GM12878 (cell line): Measurements from ENCODE around the gene AP2A2. TPM values are rescaled to one million over a fixed set of nuclear protein-coding genes. Genes with fewer than 3 reads are reported as not detected.

Source experiments
- ATAC-seq: fragments of 200-7000 bp; cut with Tn5 transposase; 3 replicates; pipeline ENCODE4 v1.9.1; 2020; ENCODE audit warnings: mild to moderate bottlenecking, moderate library complexity
- BruUV-seq: library from RNA; stranded (reverse); fragments of 400-500 nt; replicated peaks from 2 replicates; lab custom pipeline; 2021; lab: Mats Ljungman, UMichigan
- CTCF ChIA-PET: fragments of 300-600 bp; sonication (Branson Sonifier 250); formaldehyde crosslinking; extraction: SDS; loops from one replicate; lab custom pipeline; 2021; ENCODE audit warnings: inconsistent platforms; lab: Yijun Ruan, JAX
- POLR2A ChIA-PET: fragments of 350-600 bp; formaldehyde crosslinking; extraction: SDS; loops from one replicate; lab custom pipeline; 2021; ENCODE audit warnings: inconsistent platforms; lab: Charles Lee
- RAD21 ChIA-PET: fragments of 300-600 bp; sonication (Branson Sonifier 250); formaldehyde crosslinking; loops from one replicate; lab custom pipeline; 2023; ENCODE audit warnings: antibody characterized with exemption; ENCODE audit not compliant: unreplicated experiment; lab: Charles Lee
- SMC1A ChIA-PET: fragments of 300-600 bp; sonication (Branson Sonifier 250); formaldehyde crosslinking; loops from one replicate; lab custom pipeline; 2023; ENCODE audit not compliant: unreplicated experiment, uncharacterized antibody; lab: Charles Lee
- DNase-seq: peaks from one replicate; pipeline ENCODE4 v3.0.0-alpha.2; 2011; ENCODE audit warnings: low read depth, low spot score
- FAIRE-seq: peaks from 3 replicates; lab custom pipeline; 2011; peaks lifted over from hg19 to GRCh38; lab: Jason Lieb, UNC
- H2AFZ ChIP-seq: 2 replicates; pipeline ENCODE4 v1.6.0; 2011; ENCODE audit warnings: low read depth, low read length, control low read depth; ENCODE audit not compliant: control insufficient read depth
- H3K27ac ChIP-seq: 2 replicates; pipeline ENCODE4 v1.5.1; 2011; ENCODE audit warnings: control low read depth; ENCODE audit not compliant: control insufficient read depth, insufficient read depth
- H3K27me3 ChIP-seq, 2 experiments: replicated peaks in 1 of 2; 2 replicates each; pipeline versions ENCODE4 v1.6.0 to v1.6.1; 2011; ENCODE audit warnings: low read length in 1 of 2; ENCODE audit not compliant: control insufficient read depth in 2 of 2, insufficient read depth in 2 of 2
- H3K36me3 ChIP-seq, 2 experiments: 2 replicates each; pipeline ENCODE4 v1.5.1; 2011; ENCODE audit warnings: low read length in 1 of 2; ENCODE audit not compliant: control insufficient read depth in 2 of 2, insufficient read depth in 2 of 2
- H3K4me1 ChIP-seq: 2 replicates; pipeline ENCODE4 v1.6.1; 2011; ENCODE audit warnings: mild to moderate bottlenecking, low read length, moderate library complexity, mixed read lengths; ENCODE audit not compliant: control insufficient read depth, insufficient read depth
- H3K4me2 ChIP-seq: 2 replicates; pipeline ENCODE4 v1.6.0; 2011; ENCODE audit warnings: control low read depth; ENCODE audit not compliant: control insufficient read depth, insufficient read depth
- H3K4me3 ChIP-seq: fragments of 200-600 bp; sonication (generic); 2 replicates; pipeline ENCODE4 v1.5.1; 2016
- H3K79me2 ChIP-seq: 2 replicates; pipeline ENCODE4 v1.6.0; 2011; ENCODE audit warnings: low read length; ENCODE audit not compliant: control insufficient read depth, insufficient read depth
- H3K9ac ChIP-seq: 2 replicates; pipeline ENCODE4 v1.8.0; 2011; ENCODE audit warnings: low read length, control low read depth, mixed read lengths; ENCODE audit not compliant: control insufficient read depth, insufficient read depth
- H3K9me3 ChIP-seq: replicated peaks from 3 replicates; pipeline ENCODE4 v1.5.1; 2011; ENCODE audit warnings: mild to moderate bottlenecking, low read length; ENCODE audit not compliant: control insufficient read depth, insufficient read depth
- H4K20me1 ChIP-seq: 2 replicates; pipeline ENCODE4 v1.6.0; 2011; ENCODE audit not compliant: control insufficient read depth, insufficient read depth
- CTCF ChIP-seq, 3 experiments: IDR thresholded peaks in 2 of 3; conservative IDR thresholded peaks in 1 of 3; 2 replicates each; pipeline ENCODE4 v1.5.1; 2011; ENCODE audit warnings: low read depth in 3 of 3, low read length in 3 of 3, mild to moderate bottlenecking in 3 of 3, control low read depth in 2 of 3, moderate library complexity in 2 of 3, inconsistent platforms in 1 of 3, mixed read lengths in 1 of 3; ENCODE audit not compliant: control insufficient read depth in 2 of 3, insufficient read depth in 1 of 3; ENCODE audit errors: extremely low read depth in 1 of 3
- HDAC2 ChIP-seq: fragments of 200-600 bp; sonication (generic); IDR thresholded peaks from 2 replicates; pipeline ENCODE4 v1.6.1; 2017
- MLLT1 ChIP-seq: fragments of 450-650 bp; IDR thresholded peaks from 2 replicates; pipeline ENCODE4 v1.6.1; 2016; ENCODE audit warnings: mild to moderate bottlenecking
- NFIC ChIP-seq: IDR thresholded peaks from 2 replicates; pipeline ENCODE4 v1.6.1; 2012; ENCODE audit warnings: low read depth, mild to moderate bottlenecking, inconsistent platforms, low read length, moderate library complexity
- POLR2AphosphoS2 ChIP-seq: IDR thresholded peaks from 2 replicates; pipeline ENCODE4 v1.6.1; 2011; ENCODE audit warnings: low read depth, mild to moderate bottlenecking, low read length, improper control_type of control experiment, moderate library complexity
- RAD21 ChIP-seq: IDR thresholded peaks from 2 replicates; pipeline ENCODE4 v1.6.1; 2011; ENCODE audit warnings: mild to moderate bottlenecking, low read depth, low read length, moderate library complexity; ENCODE audit not compliant: insufficient read depth
- RAD51 ChIP-seq: fragments of 450-650 bp; IDR thresholded peaks from 2 replicates; pipeline ENCODE4 v1.6.1; 2016; ENCODE audit warnings: moderate library complexity, mild to moderate bottlenecking, inconsistent platforms
- SUZ12 ChIP-seq: fragments of 200-600 bp; sonication (generic); IDR thresholded peaks from one replicate; pipeline ENCODE4 v1.6.1; 2018; ENCODE audit warnings: antibody characterized with exemption, mild to moderate bottlenecking; ENCODE audit not compliant: unreplicated experiment
- TCF7 ChIP-seq: IDR thresholded peaks from 2 replicates; pipeline ENCODE4 v1.6.1; 2014; ENCODE audit warnings: antibody characterized with exemption, borderline replicate concordance
- ZNF207 ChIP-seq: fragments of 450-650 bp; IDR thresholded peaks from 2 replicates; pipeline ENCODE4 v1.6.1; 2014; ENCODE audit warnings: antibody characterized with exemption, mild to moderate bottlenecking, borderline replicate concordance
- WGBS: methylation state at CpG from one replicate; pipeline ENCODE4 v1.1.6; 2016; ENCODE audit warnings: low lambda C conversion rate; ENCODE audit not compliant: insufficient replicate concordance, insufficient coverage; ENCODE audit errors: missing lambda C conversion rate; 5-methylcytosine and 5-hydroxymethylcytosine counted together
- in situ Hi-C: fragments of 300-500 bp; cut with MboI; formaldehyde crosslinking; loops from 9 replicates; pipeline ENCODE4 v1.14.3; 2018; ENCODE audit warnings: mixed read lengths
- intact Hi-C: fragments of 100-400 bp; cut with micrococcal nuclease; formaldehyde crosslinking; loops from one replicate; pipeline ENCODE4 v1.14.2; 2022; ENCODE audit not compliant: unreplicated experiment
- polyA plus RNA-seq, 11 experiments: library from polyadenylated mRNA; depleted of rRNA in 4 of 11; unstranded in 6 of 11; stranded (reverse) in 5 of 11; fragments of >200 nt; fragmentation: Nextera tagmentation in 4 of 11; fragmentation: Illumina TruSeq in 1 of 11; extraction: Ambion mirVana in 4 of 11; extraction: Trizol in 1 of 11; gene quantifications; 1 replicate in 1 of 11; 2 replicates in 10 of 11; pipeline versions ENCODE4 v1.2.1 to v1.2.3, GENCODE V29; 2011 to 2016; ENCODE audit warnings: inconsistent platforms in 2 of 11, missing spikeins in 2 of 11, low read depth in 1 of 11
- total RNA-seq, 4 experiments: library from RNA; depleted of rRNA in 3 of 4; stranded (reverse); fragments of >200 nt in 3 of 4; fragmentation: Illumina TruSeq in 1 of 4; extraction: Trizol in 1 of 4; gene quantifications; 2 replicates each; pipeline versions ENCODE4 v1.2.1 to v1.2.3, GENCODE V29; 2013 to 2021

The AP2A2 gene
- total and polyA plus RNA-seq, 10 of the 15 experiments (the other 5 are each of a cell fraction or from before 2014, with no cell fraction given), result 0.58 to 48.8 (median 18.2) TPM

- no peak overlapping the region for H3K4me3 ChIP-seq
- no peaks in the 10 kb centered on the region for H4K20me1 ChIP-seq
- no peak overlapping the region for H2AFZ ChIP-seq
- TF ChIP-seq POLR2AphosphoS2 (no peak), ZNF207 (no peak), SUZ12 (no peak), MLLT1 (no peak)
- in situ Hi-C loops, result no loop called here
- ChIA-PET POLR2A (no interaction called here), CTCF (no interaction called here), SMC1A (no interaction called here), RAD21 (no interaction called here)
- no peak for ATAC-seq
- no peak for FAIRE-seq
- H3K9me3 ChIP-seq, result no peaks in the 10 kb centered on the region
- no peaks in the 10 kb centered on the region for H3K4me1 ChIP-seq
- no peak overlapping the region for H3K4me2 ChIP-seq
- DNase-seq, result no peak
- no peaks in the 10 kb centered on the region for H3K27me3 ChIP-seq
- no peak overlapping the region for H3K27ac ChIP-seq
- H3K36me3 ChIP-seq, result peaks cover 3 to 33% of the 10 kb centered on the region in 2 experiments; a peak in 3 of 4 replicates
- H3K79me2 ChIP-seq, result no peaks in the 10 kb centered on the region
- H3K9ac ChIP-seq, result no peak overlapping the region
- BruUV-seq, result no TSS peak
- WGBS, result 86% methylated on average over 14 of the region's 17 CpGs
- intact Hi-C loops, result no loop called here
Measured at GRCh38 chr11:897253-898142, 28.2 kb upstream of the AP2A2 start.

- Histone ChIP-seq H4K20me1 (no peaks in the 10 kb centered on the region), H3K36me3 (peaks cover 3 to 37% of the 10 kb centered on the region in 2 experiments; a peak in 3 of 4 replicates), H3K27me3 (no peaks in the 10 kb centered on the region), H3K27ac (no peak overlapping the region), H3K4me2 (no peak overlapping the region), H3K9me3 (no peaks in the 10 kb centered on the region), H3K9ac (no peak overlapping the region), H3K4me1 (no peaks in the 10 kb centered on the region), H3K79me2 (no peaks in the 10 kb centered on the region), H2AFZ (no peak overlapping the region), H3K4me3 (no peak overlapping the region)
- in situ Hi-C loops (no loop called here), intact Hi-C loops (no loop called here)
- 88% methylated on average over 8 of the region's 10 CpGs for WGBS
- ChIA-PET SMC1A (no interaction called here), POLR2A (no interaction called here), CTCF (no interaction called here), RAD21 (no interaction called here)
- no peak for FAIRE-seq
- BruUV-seq, result no TSS peak
- DNase-seq, result no peak
- peak; percentile 60 for ATAC-seq
- no peak for TF ChIP-seq HDAC2
- TF ChIP-seq RAD51, result no peak
- TF ChIP-seq RAD21, result peak; percentile 12; the same call in 1 of the 2 replicates
- no peak for TF ChIP-seq NFIC
- TF ChIP-seq TCF7, result no peak
- TF ChIP-seq CTCF (IDR thresholded peaks at IDR 0.05 in 2 of 3, conservative IDR thresholded peaks at IDR 0.05 in 1 of 3; ENCODE audit: control insufficient read depth in 2 of 3, extremely low read depth in 1 of 3, insufficient read depth in 1 of 3, low read depth in 3 of 3, low read length in 3 of 3), result peak in 1 of 3 experiments; percentile 29; a peak in 2 of 6 replicates
Measured at GRCh38 chr11:898143-898511, 27.5 kb upstream of the AP2A2 start.
